Germinal center (tissue), 1 donor: ENCODE data around the gene PTCD2.

ENCODE experiments used
- DNase-seq: peaks from one replicate; pipeline ENCODE4 v3.0.0; 2012; ENCODE audit warnings: mixed read lengths, low spot score

The PTCD2 gene

GRCh38 chr5:72417333-72418062, 97.3 kb downstream of the PTCD2 start:
- no peak for DNase-seq
